Tibial artery (tissue), 4 donors: ENCODE data around the gene MYH15.
A peak's percentile ranks its signal among the peaks of the same experiment; 100 is the strongest.

Source experiments
- DNase-seq, 2 donors: peaks; one replicate each; pipeline ENCODE4 v3.0.0-alpha.2; 2019
- H3K27ac ChIP-seq, 2 donors: fragments of 200-600 bp; sonication (generic) in 1 of 2; 1 replicate in 1 of 2; 2 replicates in 1 of 2; pipeline ENCODE4 v1.5.1; 2018 to 2019; ENCODE audit warnings: mild to moderate bottlenecking in 1 of 2
- H3K27me3 ChIP-seq, 2 donors: fragments of 200-600 bp; sonication (generic) in 1 of 2; one replicate each; pipeline versions ENCODE4 v1.5.1 to v1.6.0; 2016 to 2019
- H3K36me3 ChIP-seq, 3 donors: fragments of 200-600 bp; sonication (generic) in 2 of 3; one replicate each; pipeline ENCODE4 v1.5.1; 2016 to 2019; ENCODE audit warnings: mild to moderate bottlenecking in 2 of 3
- H3K4me1 ChIP-seq, 4 donors: fragments of 200-600 bp; sonication (generic) in 2 of 4; 1 replicate in 3 of 4; 2 replicates in 1 of 4; pipeline ENCODE4 v1.5.1; 2016 to 2019
- H3K4me3 ChIP-seq, 2 donors: fragments of 200-600 bp; sonication (generic) in 1 of 2; 1 replicate in 1 of 2; 2 replicates in 1 of 2; pipeline ENCODE4 v1.5.1; 2018 to 2019; ENCODE audit warnings: mild to moderate bottlenecking in 2 of 2
- H3K9me3 ChIP-seq, 3 donors: fragments of 200-600 bp; sonication (generic) in 1 of 3; one replicate each; pipeline ENCODE4 v1.5.1; 2016 to 2019
- CTCF ChIP-seq, 2 experiments: fragments of 200-600 bp in 1 of 2; fragments of 450-650 bp in 1 of 2; IDR thresholded peaks; one replicate each; pipeline ENCODE4 v1.5.1; 2017 to 2019; ENCODE audit warnings: antibody characterized with exemption in 2 of 2, mild to moderate bottlenecking in 1 of 2, moderate library complexity in 1 of 2
- intact Hi-C: fragments of 100-400 bp; cut with DNase I; formaldehyde crosslinking; loops from one replicate; pipeline ENCODE4 v1.15.0; 2023; ENCODE audit warnings: low total_unique reads

MYH15 gene

GRCh38 chr3:108493862-108494261 lies 16.5 kb downstream of the MYH15 start:
- H3K36me3 ChIP-seq, result no peaks in the 10 kb centered on the region
- H3K27ac ChIP-seq, result no peak overlapping the region
- H3K4me1 ChIP-seq, result peaks cover 0 to 13% (median 4%) of the 10 kb centered on the region in 4 donors
- H3K27me3 ChIP-seq, result no peaks in the 10 kb centered on the region
- intact Hi-C loops, result loop anchor here (5.0 kb wide), 1 partner anchor 58 kb away; no protein-coding TSS in a partner anchor
- H3K9me3 ChIP-seq, result no peaks in the 10 kb centered on the region
- DNase-seq, result no peak
- no peak for TF ChIP-seq CTCF (IDR thresholded peaks at IDR 0.05)
- no peak overlapping the region for H3K4me3 ChIP-seq

GRCh38 chr3:108491456-108491855 lies 18.9 kb downstream of the MYH15 start:
- peaks cover 0 to 13% (median 4%) of the 10 kb centered on the region in 4 donors for H3K4me1 ChIP-seq
- H3K36me3 ChIP-seq, result no peaks in the 10 kb centered on the region
- DNase-seq, result no peak
- no peaks in the 10 kb centered on the region for H3K27me3 ChIP-seq
- intact Hi-C loops, result loop anchor here (5.0 kb wide), 1 partner anchor 61 kb away; no protein-coding TSS in a partner anchor
- no peak overlapping the region for H3K4me3 ChIP-seq
- H3K27ac ChIP-seq, result no peak overlapping the region
- H3K9me3 ChIP-seq, result no peaks in the 10 kb centered on the region
- TF ChIP-seq CTCF (IDR thresholded peaks at IDR 0.05), result no peak

- DNase-seq, result no peak
- H3K4me3 ChIP-seq, result no peak overlapping the region
- no peaks in the 10 kb centered on the region for H3K27me3 ChIP-seq
- no peak overlapping the region for H3K27ac ChIP-seq
- peak; percentile 68 to 84 for TF ChIP-seq CTCF (IDR thresholded peaks at IDR 0.05)
- no peaks in the 10 kb centered on the region for H3K36me3 ChIP-seq
- intact Hi-C loops, result loop anchor here (5.0 kb wide), 1 partner anchor 63 kb away; no protein-coding TSS in a partner anchor
- peaks cover 0 to 7% (median 2%) of the 10 kb centered on the region in 4 donors for H3K4me1 ChIP-seq
- no peaks in the 10 kb centered on the region for H3K9me3 ChIP-seq
These were observed 20.6 kb downstream of the MYH15 start for GRCh38 chr3:108489776-108490175.

DNA sequence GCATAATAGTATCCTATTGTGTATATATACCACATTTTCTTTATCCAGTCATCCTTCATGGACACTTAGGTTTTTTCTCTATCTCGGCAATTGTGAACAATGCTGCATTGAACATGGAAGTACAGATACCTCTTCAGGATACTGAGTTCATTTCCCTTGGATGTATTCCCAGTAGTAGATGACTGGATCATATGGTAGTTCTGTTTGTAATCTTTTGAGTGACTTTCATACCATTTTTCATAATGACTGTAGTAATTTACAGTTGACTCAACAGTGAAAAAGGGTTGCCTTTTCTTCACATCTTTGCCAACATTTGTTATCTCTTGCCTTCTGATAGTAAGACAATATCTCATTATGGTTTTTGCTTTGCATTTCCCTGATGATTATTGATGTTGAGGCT lies 21.8 kb downstream of the MYH15 start:
- DNase-seq, result no peak
- no peak for TF ChIP-seq CTCF (IDR thresholded peaks at IDR 0.05)
- H3K4me1 ChIP-seq, result no peaks in the 10 kb centered on the region
- H3K27me3 ChIP-seq, result no peaks in the 10 kb centered on the region
- H3K36me3 ChIP-seq, result no peaks in the 10 kb centered on the region
- intact Hi-C loops, result no loop called here
- no peaks in the 10 kb centered on the region for H3K9me3 ChIP-seq
- H3K4me3 ChIP-seq, result no peak overlapping the region
- no peak overlapping the region for H3K27ac ChIP-seq

- Histone ChIP-seq H3K9me3 (no peaks in the 10 kb centered on the region), H3K36me3 (no peaks in the 10 kb centered on the region), H3K27me3 (no peaks in the 10 kb centered on the region), H3K27ac (no peak overlapping the region), H3K4me3 (no peak overlapping the region), H3K4me1 (no peaks in the 10 kb centered on the region)
- intact Hi-C loops, result no loop called here
- no peak for TF ChIP-seq CTCF (IDR thresholded peaks at IDR 0.05)
- DNase-seq, result no peak
These were observed 23.0 kb downstream of the MYH15 start for GRCh38 chr3:108487439-108487838.

GRCh38 chr3:108486941-108487340 lies 23.5 kb downstream of the MYH15 start:
- DNase-seq, result no peak
- Histone ChIP-seq H3K27me3 (no peaks in the 10 kb centered on the region), H3K27ac (no peak overlapping the region), H3K4me1 (no peaks in the 10 kb centered on the region), H3K36me3 (no peaks in the 10 kb centered on the region), H3K9me3 (no peaks in the 10 kb centered on the region), H3K4me3 (no peak overlapping the region)
- TF ChIP-seq CTCF (IDR thresholded peaks at IDR 0.05), result no peak
- intact Hi-C loops, result no loop called here
